ENCODE measurements around the gene KIZ.

- TF ChIP-seq CTCF (IDR thresholded peaks at IDR 0.05 in 4 of 5, conservative IDR thresholded peaks at IDR 0.05 in 1 of 5) (no peak), POLR2A (IDR thresholded peaks at IDR 0.05) (no peak)
Observed at GRCh38 chr20:21262812-21263211, 136.9 kb downstream of the KIZ start.
